Daoy (cell line): ENCODE data around the gene ZNF775. TPM values are rescaled to one million over a fixed set of nuclear protein-coding genes. Genes with fewer than 3 reads are reported as not detected.

Experiments
- DNase-seq: peaks from one replicate; pipeline ENCODE4 v3.0.0-alpha.2; 2015; ENCODE audit warnings: low read depth
- total RNA-seq: library from RNA; depleted of rRNA; stranded (reverse); fragments of >200 nt; shearing (Covaris generic); gene quantifications from 2 replicates; pipeline ENCODE4 v1.2.3, GENCODE V29; 2014

The ZNF775 gene
- total RNA-seq, 1 experiment from 2014 or later = 9.1 TPM

GRCh38 chr7:150400788-150401423 lies 21.8 kb downstream of the ZNF775 start:
- no peak for DNase-seq

GRCh38 chr7:150401424-150401790 lies 22.3 kb downstream of the ZNF775 start:
- no peak for DNase-seq

GRCh38 chr7:150401861-150402631 lies 22.9 kb downstream of the ZNF775 start:
- no peak for DNase-seq

- DNase-seq = no peak
Measured at GRCh38 chr7:150402671-150403321, 23.7 kb downstream of the ZNF775 start.

GRCh38 chr7:150403376-150404171 lies 24.4 kb downstream of the ZNF775 start:
- no peak for DNase-seq

GRCh38 chr7:150404172-150404804 lies 25.2 kb downstream of the ZNF775 start:
- no peak for DNase-seq

GRCh38 chr7:150404805-150405583 lies 25.9 kb downstream of the ZNF775 start:
- peak; percentile 92 for DNase-seq

- no peak for DNase-seq
Measured at GRCh38 chr7:150405584-150406311, 26.6 kb downstream of the ZNF775 start.

- no peak for DNase-seq
Measured at GRCh38 chr7:150406312-150406566, 27.1 kb downstream of the ZNF775 start.

- peak; percentile 40 for DNase-seq
Measured at GRCh38 chr7:150406567-150407421, 27.7 kb downstream of the ZNF775 start.

- DNase-seq = no peak
Measured at GRCh38 chr7:150407588-150408392, 28.7 kb downstream of the ZNF775 start.

GRCh38 chr7:150408393-150409299 lies 29.5 kb downstream of the ZNF775 start:
- no peak for DNase-seq

GRCh38 chr7:150409300-150410030 lies 30.3 kb downstream of the ZNF775 start:
- no peak for DNase-seq

- no peak for DNase-seq
Measured at GRCh38 chr7:150410131-150410530, 31.0 kb downstream of the ZNF775 start.

- DNase-seq = no peak
Measured at GRCh38 chr7:150410680-150411346, 31.7 kb downstream of the ZNF775 start.

GRCh38 chr7:150411606-150412005 lies 32.5 kb downstream of the ZNF775 start:
- no peak for DNase-seq
